HG02938 (cell line): ENCODE data around the gene HPCA.

Experiments
- ATAC-seq: cut with Tn5 transposase; IDR thresholded peaks from one replicate; pipeline ENCODE4 v1.9.1; 2021; ENCODE audit warnings: mild to moderate bottlenecking, moderate library complexity; ENCODE audit not compliant: unreplicated experiment

The HPCA gene

DNA sequence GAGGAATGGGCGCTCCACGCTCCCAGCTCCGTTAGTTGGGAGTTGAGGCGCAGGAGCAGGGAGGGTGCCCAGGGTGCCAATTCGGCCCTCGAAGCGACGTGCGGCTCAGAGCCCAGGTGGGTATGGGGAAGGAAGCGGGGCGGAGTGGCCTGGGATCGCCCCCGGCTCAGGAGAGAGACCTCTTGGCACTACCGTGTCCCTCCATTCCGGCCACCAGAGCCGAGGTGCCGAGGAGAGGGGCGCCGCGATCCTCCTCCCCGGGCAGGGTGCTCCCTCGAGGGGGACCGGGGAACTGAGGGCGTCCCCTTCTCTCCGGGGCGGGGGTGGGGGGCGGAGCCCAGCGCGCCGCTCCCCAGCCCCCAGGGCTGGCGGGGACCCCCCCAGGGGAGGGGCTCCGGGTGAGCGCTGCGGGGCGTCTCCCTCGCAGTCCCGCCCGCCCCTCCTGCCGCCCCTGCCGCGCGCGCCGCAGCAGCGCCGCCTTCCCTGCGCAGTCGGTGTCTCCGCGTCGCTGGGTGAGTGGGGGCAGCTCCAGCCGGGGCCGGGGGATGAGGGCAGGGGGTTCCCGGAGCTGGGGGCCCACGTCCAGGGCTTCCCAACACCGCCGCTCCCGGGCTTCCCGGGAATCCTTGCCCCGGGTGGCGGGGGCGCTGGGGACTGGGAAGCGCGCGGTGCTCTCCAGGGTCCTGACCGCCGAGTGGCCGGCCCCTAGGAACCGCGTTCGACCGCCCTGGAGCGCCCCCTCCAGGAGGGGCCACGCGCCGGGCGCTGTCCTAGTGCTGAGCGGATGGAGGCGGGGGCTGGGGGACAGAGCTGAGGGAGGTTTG lies at the start of gene HPCA:
TSS of gene HPCA (plus strand) at position 488 of the 824 bp plus-strand sequence. CDS start 2,408 bp downstream, outside the sequence.
- ATAC-seq, result no peak

- ATAC-seq, result no peak
These were observed 37.8 kb upstream of the HPCA start for GRCh38 chr1:32848354-32849063.

DNA sequence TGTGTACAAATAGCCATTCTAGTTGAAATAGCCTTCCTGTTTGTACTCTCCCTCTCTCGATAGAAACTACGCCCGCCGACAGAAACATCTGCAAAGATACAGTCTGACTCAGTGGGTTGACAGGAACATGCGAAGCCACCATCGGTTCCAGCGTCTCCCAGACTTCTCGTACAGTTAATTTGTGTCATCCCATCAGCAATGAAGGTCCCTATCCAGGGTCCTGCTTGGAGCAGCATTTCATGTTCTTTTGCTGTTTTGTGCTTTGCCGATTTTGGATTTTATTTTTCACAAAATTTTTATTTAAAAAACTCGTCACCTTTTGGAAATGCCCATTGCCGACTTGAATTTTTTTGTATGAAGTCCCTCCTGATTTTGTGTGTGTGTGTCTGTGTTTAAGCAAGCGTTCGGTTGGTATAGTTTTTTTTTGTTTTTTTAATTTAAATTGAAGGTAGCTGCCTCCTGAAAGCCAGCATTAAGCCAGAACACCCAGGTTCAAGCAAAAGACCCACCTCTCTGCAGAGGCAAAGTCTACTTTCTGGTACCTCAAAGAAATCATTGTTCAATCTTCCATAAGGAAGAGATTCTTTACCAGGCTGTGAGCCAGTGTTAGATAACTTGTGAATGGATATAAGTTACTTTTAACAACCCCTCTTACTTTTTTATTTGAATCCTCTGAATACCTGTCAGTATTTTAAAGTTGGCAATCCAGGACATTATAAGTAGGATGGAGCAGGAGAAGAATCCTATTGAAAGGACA lies 30.3 kb upstream of the HPCA start:
- ATAC-seq, result no peak

- ATAC-seq, result no peak
These were observed 28.2 kb upstream of the HPCA start for GRCh38 chr1:32858136-32858535.

DNA sequence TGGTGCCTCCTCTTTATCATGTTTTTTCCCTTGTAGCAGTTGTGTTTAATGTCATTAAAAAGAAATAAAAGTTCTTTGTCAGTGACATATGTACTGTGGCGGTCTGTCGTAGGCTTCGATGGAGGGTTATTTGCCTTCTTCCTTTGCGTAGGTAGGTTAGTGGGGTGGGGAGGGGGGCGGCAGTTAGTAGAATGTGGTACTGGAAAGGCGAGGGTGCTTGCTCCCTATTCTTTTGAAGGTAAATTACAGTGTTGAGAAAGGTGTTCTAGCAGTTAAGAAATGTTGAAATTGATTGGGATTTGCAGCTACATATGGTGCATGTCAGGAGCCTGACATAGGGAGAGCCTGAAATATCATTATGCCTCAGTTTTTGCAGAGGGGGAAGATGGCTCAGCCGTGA lies 27.5 kb upstream of the HPCA start:
- no peak for ATAC-seq

DNA sequence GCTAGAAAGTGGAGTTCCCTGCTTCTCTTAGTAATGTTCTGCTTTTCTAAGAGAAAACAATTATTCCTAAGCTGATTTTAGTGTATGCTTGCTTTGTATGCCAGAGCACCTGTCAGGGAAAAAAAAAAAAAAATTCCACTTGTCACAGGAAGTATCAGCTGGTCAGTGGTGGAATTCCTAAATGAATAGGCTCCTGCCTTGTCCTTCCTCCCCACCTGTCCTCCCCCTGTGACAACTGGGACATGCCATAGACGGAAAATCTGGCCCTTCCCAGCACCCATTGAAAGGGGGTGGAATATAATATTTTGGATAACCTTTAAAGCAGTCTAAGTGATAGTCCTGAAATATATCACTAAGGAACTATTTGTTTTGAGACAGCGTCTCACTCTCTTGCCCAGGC lies 26.4 kb upstream of the HPCA start:
- no peak for ATAC-seq

GRCh38 chr1:32860566-32860965 lies 25.7 kb upstream of the HPCA start:
- ATAC-seq, result no peak

DNA sequence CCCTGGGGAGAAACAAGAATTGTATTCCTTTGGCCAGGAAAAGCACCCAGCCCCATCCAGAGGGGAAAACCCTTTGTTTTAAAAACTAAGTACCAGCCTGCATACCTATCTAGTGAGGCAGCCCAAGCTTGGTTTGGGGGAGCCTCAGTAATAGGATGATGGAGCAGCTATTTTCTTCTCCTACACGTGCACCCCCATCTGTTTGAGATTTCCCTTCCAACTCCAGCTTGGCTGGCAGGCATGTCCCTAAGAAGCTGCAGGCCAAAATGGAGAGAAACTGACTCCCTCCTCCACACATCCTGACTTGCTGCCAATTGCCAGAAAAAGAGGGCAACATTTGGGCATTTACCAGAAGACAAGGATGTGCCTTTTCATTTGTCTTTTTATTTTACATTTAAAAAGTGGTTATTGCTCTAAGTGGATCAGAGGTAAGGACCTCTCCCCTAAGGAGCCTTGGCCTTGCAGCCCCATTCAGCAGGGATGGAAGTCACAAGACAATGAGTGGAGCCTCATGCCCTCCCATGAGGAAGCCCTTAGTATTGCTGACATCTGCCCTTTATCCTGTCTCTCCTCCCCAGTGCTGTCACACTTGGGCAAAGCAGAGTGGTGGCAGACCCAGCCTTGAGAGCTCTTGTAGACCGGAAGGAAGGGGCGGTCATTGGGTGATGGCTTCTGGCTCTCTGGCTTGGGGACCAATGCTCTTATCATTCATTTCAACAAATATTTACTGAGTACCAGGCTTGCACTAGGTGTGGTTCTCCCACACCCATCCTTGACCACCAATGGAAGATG lies 24.2 kb upstream of the HPCA start:
- ATAC-seq, result no peak

- ATAC-seq, result no peak
These were observed 22.9 kb upstream of the HPCA start for GRCh38 chr1:32863218-32863880.

DNA sequence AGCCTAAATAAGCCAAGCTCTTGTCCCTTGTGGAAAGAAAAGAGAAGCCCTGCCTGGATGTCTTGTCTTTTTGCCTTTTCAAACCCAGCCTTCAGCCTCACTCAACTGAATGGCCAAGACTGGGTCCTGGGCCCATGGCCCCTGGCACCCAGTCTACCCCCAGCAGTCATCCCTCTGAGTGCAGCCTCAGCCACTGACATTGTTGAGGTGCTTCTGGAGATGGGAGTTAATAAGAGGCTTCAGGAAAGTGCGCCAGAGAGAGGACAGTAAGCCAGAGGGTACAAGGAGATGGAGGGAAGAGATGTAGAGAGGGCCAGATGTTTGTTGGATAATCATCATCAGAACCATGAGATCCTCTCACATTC lies 22.4 kb upstream of the HPCA start:
- no peak for ATAC-seq

- no peak for ATAC-seq
These were observed 21.8 kb upstream of the HPCA start for GRCh38 chr1:32864375-32865019.

DNA sequence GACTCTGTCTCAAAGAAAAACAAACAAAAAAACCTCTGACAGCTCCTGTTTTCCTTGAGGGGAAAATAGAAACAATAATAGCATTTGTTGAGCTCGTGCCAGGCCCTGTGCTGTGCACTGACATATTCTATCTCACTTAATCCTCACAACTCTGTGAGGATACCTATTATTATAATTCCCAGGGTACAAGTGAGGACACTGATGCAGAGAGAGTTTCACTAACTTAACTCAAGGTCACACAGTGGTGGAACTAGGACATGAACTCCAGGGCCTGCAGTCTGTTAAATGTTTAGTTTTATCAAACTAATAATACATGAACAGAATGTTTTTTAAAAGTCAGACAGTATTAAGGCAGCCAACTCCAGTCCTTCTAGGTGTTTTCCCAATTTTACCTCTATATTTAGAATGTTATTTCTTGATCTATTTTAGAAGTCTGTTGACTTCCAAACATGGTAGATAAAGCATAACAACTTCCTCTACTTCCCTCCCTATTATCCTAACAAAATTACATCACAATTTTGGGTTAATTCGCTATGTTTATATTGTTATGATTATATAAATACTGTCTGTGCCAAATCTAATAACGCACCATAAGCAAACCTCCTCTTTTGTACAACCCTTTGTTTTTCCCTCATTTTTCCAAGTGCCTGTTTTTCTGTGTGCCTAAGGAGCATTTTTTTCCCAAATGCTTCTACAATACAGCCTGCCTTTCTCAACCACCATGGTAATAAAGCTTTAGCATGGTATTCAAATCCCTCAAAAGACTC lies 20.5 kb upstream of the HPCA start:
- no peak for ATAC-seq

DNA sequence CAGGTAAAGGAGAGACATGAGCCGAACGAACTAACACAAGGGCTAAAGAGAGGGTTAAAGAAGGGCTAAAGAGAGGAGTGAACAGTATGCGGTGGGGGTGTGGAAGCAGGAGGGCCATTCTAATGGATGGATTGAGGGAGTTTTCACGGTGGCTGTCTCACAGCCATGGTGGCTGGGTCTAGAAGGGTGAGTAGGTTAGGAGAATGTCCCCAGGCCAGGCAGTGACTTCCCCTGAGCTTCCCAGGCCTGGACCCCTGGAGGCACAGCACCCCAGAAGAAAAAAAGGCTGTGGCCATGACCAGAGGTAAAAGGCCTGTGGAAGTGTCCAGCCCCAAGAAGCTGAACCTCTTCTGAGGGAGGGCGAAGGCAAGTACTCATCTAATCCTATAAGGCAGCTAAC lies 19.1 kb upstream of the HPCA start:
- ATAC-seq, result no peak

- no peak for ATAC-seq
These were observed 18.6 kb upstream of the HPCA start for GRCh38 chr1:32867671-32868070.

GRCh38 chr1:32868085-32868484 lies 18.2 kb upstream of the HPCA start:
- ATAC-seq, result no peak

DNA sequence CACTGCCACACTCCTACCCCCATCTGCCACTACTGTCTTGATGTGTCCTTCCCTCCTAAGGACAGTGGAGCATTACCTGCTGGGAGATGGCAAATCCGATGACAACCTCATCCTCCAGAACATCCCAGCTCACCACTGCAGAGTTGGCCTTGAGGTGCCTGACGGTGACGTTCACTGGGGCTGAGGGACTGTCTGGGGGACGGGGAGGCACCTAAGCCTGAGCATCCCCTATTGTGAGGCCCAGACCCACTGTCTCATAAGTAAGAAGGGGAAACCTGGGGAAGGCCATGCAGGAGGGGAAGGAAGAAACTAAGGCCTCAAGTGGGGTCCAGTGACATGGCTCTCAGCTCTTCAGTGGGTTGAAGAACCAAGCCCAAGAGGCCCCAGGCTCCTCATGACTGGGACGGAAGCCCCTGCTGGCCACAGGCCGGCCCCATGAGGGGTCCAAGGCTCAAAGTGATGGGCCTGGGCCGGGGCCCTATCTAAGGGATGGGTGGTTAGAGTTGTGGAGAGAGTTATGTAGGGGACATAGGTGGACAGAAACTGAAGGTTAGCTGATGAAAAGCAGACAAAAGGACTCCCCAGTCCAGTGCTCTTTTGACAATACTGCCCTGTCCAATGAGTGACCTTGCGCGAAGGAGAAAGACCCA lies 17.4 kb upstream of the HPCA start:
- no peak for ATAC-seq

GRCh38 chr1:32869923-32870614 lies 16.2 kb upstream of the HPCA start:
- ATAC-seq, result no peak
